Sigmoid colon (tissue), 3 donors: ENCODE data around the gene TXNRD2.

Source experiments
- POLR2A ChIP-seq, 2 donors: fragments of 450-650 bp; IDR thresholded peaks; one replicate each; pipeline ENCODE4 v1.6.1; 2016; ENCODE audit warnings: antibody characterized with exemption in 2 of 2, mild to moderate bottlenecking in 2 of 2, moderate library complexity in 2 of 2
- TF ChIP-seq, protein P1 (sequence below), 4 experiments: fragments of 450-650 bp in 3 of 4; fragments of 200-600 bp in 1 of 4; IDR thresholded peaks; one replicate each; pipeline ENCODE4 v1.5.1; 2016 to 2019; ENCODE audit warnings: antibody characterized with exemption in 4 of 4, mild to moderate bottlenecking in 3 of 4, moderate library complexity in 2 of 4

DNA sequence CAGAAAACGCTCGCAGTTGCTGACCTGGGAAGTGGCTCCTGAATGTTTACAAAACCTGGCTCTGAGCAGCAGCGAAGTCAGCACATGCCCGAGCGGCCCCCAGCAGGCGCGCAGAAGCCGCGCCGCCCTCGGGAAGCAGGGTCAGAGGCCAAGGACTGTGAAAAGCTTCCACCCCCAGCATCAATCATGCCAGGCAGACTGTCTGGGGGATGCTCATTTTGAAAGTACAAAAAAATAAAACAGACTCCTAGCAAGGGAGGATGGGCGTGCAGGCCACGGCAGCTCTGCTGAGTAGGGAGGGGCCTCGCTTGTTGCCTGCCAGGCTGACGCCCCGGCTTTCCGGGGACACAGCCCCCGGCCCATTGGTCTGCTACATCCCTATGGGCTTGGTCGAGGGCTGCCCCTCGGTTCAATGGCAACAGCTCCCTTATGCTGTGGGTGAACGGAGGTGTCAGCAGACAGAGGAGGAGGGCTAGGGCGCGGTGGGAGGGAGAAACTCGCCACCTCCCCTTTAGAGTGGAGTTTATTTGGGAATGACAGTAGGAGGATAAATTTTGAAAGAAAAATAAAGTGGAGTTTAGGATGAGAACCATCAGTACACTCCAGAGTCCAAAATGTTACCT, 49.2 kb downstream of the TXNRD2 start:
- TF ChIP-seq, protein P1, sequence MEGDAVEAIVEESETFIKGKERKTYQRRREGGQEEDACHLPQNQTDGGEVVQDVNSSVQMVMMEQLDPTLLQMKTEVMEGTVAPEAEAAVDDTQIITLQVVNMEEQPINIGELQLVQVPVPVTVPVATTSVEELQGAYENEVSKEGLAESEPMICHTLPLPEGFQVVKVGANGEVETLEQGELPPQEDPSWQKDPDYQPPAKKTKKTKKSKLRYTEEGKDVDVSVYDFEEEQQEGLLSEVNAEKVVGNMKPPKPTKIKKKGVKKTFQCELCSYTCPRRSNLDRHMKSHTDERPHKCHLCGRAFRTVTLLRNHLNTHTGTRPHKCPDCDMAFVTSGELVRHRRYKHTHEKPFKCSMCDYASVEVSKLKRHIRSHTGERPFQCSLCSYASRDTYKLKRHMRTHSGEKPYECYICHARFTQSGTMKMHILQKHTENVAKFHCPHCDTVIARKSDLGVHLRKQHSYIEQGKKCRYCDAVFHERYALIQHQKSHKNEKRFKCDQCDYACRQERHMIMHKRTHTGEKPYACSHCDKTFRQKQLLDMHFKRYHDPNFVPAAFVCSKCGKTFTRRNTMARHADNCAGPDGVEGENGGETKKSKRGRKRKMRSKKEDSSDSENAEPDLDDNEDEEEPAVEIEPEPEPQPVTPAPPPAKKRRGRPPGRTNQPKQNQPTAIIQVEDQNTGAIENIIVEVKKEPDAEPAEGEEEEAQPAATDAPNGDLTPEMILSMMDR (IDR thresholded peaks at IDR 0.05) = no peak
- no peak for TF ChIP-seq POLR2A (IDR thresholded peaks at IDR 0.05)
